Osteocyte (in vitro differentiated cells): ENCODE results near the gene PLXNA1. TPM values are rescaled to one million over a fixed set of nuclear protein-coding genes. Genes with fewer than 3 reads are reported as not detected.
A peak's percentile ranks its signal among the peaks of the same experiment; 100 is the strongest.

Source experiments
- DNase-seq: peaks from one replicate; pipeline ENCODE4 v3.0.0; 2021; ENCODE audit warnings: mixed read lengths; ENCODE audit not compliant: unreplicated experiment; ENCODE audit errors: extremely low spot score
- H3K27ac Mint-ChIP-seq: one replicate; pipeline ENCODE4 v1.8.0; 2021; ENCODE audit warnings: mild to moderate bottlenecking, mixed read lengths; ENCODE audit not compliant: unreplicated experiment
- H3K27me3 Mint-ChIP-seq: one replicate; pipeline ENCODE4 v1.8.0; 2021; ENCODE audit warnings: mixed read lengths; ENCODE audit not compliant: unreplicated experiment
- H3K36me3 Mint-ChIP-seq: one replicate; pipeline ENCODE4 v1.8.0; 2021; ENCODE audit warnings: mixed read lengths; ENCODE audit not compliant: unreplicated experiment
- H3K4me1 Mint-ChIP-seq: one replicate; pipeline ENCODE4 v1.8.0; 2021; ENCODE audit warnings: mixed read lengths; ENCODE audit not compliant: unreplicated experiment
- H3K4me3 Mint-ChIP-seq: one replicate; pipeline ENCODE4 v1.8.0; 2021; ENCODE audit warnings: mild to moderate bottlenecking, moderate library complexity, mixed read lengths; ENCODE audit not compliant: unreplicated experiment
- H3K9me3 Mint-ChIP-seq: one replicate; pipeline ENCODE4 v1.8.0; 2021; ENCODE audit warnings: mixed read lengths; ENCODE audit not compliant: unreplicated experiment
- CTCF ChIP-seq: fragments of 200-600 bp; sonication (generic); IDR thresholded peaks from 2 replicates; pipeline ENCODE4 v1.5.0; 2021; ENCODE audit warnings: antibody characterized with exemption, mild to moderate bottlenecking, moderate library complexity
- total RNA-seq: library from RNA; stranded (reverse); gene quantifications from 2 replicates; pipeline ENCODE4 v1.2.1, GENCODE V29; 2021

Gene PLXNA1
- total RNA-seq, 1 donor from 2014 or later: 60.5 TPM

GRCh38 chr3:127011270-127011992 is 28.5 kb downstream of the PLXNA1 start:
- H3K36me3 Mint-ChIP-seq: peaks cover 12% of the 10 kb centered on the region
- peaks cover 34% of the 10 kb centered on the region for H3K4me1 Mint-ChIP-seq
- peak overlapping the region; percentile 72 for H3K27ac Mint-ChIP-seq
- TF ChIP-seq CTCF: no peak
- H3K27me3 Mint-ChIP-seq: no peaks in the 10 kb centered on the region
- no peaks in the 10 kb centered on the region for H3K9me3 Mint-ChIP-seq
- DNase-seq: no peak
- H3K4me3 Mint-ChIP-seq: no peak overlapping the region

GRCh38 chr3:127012091-127012490 is 29.2 kb downstream of the PLXNA1 start:
- Mint-ChIP-seq H3K27me3 (no peaks in the 10 kb centered on the region), H3K4me3 (no peak overlapping the region), H3K9me3 (no peaks in the 10 kb centered on the region), H3K4me1 (peaks cover 32% of the 10 kb centered on the region), H3K27ac (peak overlapping the region; percentile 72), H3K36me3 (peaks cover 9% of the 10 kb centered on the region)
- no peak for DNase-seq
- TF ChIP-seq CTCF: no peak

- no peak for TF ChIP-seq CTCF
- Mint-ChIP-seq H3K4me1 (peaks cover 28% of the 10 kb centered on the region), H3K27me3 (no peaks in the 10 kb centered on the region), H3K9me3 (no peaks in the 10 kb centered on the region), H3K4me3 (no peak overlapping the region), H3K27ac (no peak overlapping the region), H3K36me3 (peaks cover 11% of the 10 kb centered on the region)
- no peak for DNase-seq
These were observed 30.3 kb downstream of the PLXNA1 start for GRCh38 chr3:127013181-127013580.

- TF ChIP-seq CTCF: no peak
- peaks cover 12% of the 10 kb centered on the region for H3K36me3 Mint-ChIP-seq
- no peak overlapping the region for H3K27ac Mint-ChIP-seq
- no peaks in the 10 kb centered on the region for H3K9me3 Mint-ChIP-seq
- peaks cover 28% of the 10 kb centered on the region for H3K4me1 Mint-ChIP-seq
- H3K4me3 Mint-ChIP-seq: no peak overlapping the region
- no peak for DNase-seq
- no peaks in the 10 kb centered on the region for H3K27me3 Mint-ChIP-seq
These were observed 31.0 kb downstream of the PLXNA1 start for GRCh38 chr3:127013758-127014535.
